ENCODE measurements around the gene ENPEP.
"Not testable (repeated sequence)": the region's sequence is repeated elsewhere in the genome, so short reads cannot be mapped to it uniquely, and the experiment has no call there.

Gene ENPEP

DNA sequence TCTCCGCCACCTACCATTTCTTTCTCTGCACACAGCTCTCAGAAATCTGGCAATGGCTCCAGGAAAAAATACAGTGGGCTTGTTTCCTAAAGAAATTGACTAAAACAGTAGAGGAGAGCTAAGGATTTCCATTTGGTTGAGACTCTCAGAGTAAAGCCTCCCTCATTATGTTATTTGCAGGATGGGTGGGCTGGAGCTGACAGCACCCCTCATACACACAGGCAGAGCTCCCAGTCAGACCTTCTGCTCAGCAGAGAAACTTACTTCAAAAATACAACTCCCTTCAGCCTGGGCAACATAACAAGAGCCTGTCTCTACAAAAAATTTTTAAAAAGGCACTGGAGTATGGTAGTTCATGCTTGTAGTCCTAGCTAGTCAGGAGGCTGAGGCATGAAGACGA, 44.9 kb downstream of the ENPEP start:
- DNase-seq = no peak

DNA sequence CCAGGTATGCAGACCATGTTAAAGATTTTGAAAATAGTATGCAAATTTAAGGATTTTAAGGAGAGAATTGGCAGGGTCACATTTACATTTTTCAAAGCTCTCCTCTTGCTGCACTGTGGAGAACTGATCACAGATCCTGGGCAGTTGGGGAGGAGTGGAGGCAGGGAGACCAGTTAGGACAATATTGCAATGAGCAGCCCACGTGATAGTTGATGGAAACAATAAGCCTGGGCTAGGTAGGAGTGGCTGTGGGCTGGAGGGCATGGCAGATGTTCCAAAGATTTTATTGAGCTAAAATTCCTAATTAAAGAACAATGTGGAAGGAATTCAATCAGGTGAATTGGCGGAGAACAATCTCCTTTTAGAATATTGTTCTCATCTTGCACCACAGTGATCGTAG, 50.6 kb downstream of the ENPEP start:
- DNase-seq = no peak

DNA sequence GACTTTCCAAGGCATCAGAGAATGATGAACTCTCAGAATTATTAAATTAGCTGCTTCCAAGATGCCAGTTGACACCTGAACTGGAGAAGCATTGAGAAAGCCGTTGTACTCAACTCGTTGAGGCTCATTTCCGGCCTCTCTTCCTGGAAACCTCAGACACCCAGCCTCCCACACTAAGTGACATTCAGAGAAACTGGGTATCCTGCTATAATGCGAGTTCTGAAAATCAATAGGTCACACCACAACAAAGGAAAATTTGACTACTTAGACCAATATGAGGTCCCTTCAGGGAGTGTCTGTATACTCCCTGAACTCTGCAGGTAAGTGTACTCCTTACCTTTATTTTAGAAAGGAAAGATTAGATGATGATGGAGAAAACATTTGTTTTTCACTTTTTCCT, 51.2 kb downstream of the ENPEP start:
- no peak for DNase-seq

DNA sequence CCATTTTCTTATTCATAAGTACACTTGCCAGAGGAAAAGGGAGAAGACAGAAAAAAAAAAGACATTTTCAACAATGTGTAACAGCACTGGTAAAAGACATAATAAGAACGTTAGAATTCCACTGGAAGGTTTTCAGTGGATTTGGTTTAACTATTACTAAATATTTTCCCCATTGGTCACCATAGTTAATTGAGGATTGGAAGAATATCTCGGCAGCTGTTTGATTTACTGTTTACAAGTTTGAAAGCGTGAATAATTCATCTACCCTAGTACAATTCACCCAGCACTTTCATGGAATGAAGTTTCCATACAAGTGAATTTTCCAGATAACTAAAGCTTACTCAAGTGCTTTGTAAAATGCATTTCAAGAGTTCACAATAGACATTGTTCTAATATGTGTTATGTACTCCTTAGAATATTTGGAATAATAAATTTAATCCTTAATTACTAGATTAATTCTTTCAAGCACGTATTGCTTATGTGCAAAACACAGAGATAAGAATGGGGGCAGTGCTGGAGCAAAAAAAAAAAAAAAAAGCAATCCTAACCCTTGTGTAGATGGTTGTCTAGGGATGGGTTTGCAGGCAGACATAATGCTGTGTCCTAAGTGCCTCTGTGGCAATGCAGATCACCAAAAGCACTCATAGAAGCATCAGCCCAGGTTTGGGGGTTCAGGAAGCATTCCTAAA, 57.1 kb downstream of the ENPEP start:
- no peak for DNase-seq

DNA sequence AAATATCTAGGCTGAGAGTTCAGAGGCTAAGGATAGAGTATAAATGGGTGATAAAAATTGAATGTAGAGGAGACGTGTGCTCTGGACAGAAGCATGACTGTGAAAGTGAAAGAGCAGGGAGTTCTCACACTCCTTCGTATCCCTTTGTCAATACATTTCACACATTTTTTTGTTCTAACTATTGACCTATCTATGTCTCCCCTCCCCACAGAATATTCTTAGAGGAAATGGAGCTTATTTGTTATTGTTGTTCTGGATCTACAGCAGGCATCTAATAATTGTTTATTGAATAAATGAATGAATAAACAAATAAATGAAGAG, 57.6 kb downstream of the ENPEP start:
- DNase-seq = no peak

DNA sequence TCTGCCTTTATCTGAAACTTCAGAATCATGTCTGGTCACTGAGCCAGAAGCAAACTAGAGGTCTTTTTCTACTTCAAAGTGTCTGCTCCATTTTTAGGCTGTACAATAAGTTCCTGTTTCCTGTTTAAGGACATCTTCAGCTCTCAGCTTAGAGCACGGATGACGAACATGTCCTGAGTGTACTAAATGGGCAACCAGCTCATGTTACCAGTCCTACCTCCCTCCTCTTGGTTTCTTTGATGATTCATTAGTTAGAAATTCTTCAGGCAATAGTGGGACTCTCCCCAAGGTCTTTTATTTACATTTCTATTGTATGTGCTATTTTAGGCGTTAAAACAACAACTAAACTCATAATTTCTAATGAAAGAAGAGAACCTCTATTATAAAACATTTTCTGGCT, 58.0 kb downstream of the ENPEP start:
- DNase-seq = no peak

DNA sequence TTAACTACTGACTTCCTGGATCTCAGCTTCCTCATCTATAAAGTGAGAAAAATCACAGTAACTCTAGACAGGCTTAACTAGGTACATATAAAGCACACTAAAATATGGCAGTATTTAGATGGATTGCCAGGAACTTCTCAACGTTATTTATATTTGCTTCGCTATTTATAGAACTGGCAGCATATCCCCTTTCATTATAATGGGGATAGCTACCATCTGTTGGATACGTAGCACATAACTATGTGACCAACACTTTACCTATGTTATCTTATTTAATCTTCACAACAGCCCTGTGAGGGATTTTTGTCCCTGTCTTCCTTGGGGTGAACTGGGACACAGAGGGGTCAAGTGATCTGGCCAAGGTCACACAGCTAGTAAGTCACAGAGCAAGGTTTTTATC, 64.6 kb downstream of the ENPEP start:
- no peak for DNase-seq

DNA sequence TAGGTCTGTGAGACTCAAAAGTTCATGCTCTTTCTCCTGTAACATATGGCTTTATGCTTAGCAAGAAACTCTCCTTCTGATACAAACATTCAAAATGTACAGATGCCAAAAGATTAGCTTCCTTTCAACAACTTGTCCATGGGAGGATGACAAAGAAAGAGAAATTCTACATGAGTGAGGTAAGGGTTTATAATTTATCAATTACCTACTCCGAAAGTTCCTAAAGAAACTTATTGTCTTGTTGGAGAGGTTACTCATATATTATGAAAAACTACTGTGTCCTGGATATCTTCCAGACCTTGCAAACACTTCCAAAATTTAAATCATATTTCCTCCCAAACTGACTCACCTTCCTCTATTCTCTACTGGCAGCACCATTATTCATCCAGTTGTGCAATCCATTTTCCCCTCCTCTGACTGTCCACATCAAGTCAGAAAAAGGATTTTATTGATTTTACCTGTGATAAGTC, 65.1 kb downstream of the ENPEP start:
- no peak for DNase-seq

DNA sequence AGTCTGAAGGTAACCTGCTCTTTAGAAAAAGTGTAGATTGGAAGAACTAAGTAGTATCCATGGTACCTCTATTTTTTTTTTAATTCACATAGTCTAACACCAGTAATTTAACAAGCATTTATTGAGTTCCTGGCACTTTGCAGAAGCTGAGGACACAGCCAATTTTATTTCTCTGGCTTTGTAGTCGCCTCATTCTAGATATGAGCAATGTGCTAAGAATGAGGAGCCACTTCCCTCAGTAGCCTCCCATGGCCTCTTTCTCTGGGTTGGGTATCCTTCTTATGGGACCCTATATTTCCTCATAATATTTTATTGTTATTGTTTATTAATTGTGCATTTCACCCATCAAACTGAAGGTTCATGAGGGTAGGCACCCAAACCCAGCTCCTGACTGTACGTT, 67.6 kb downstream of the ENPEP start:
- DNase-seq = no peak

DNA sequence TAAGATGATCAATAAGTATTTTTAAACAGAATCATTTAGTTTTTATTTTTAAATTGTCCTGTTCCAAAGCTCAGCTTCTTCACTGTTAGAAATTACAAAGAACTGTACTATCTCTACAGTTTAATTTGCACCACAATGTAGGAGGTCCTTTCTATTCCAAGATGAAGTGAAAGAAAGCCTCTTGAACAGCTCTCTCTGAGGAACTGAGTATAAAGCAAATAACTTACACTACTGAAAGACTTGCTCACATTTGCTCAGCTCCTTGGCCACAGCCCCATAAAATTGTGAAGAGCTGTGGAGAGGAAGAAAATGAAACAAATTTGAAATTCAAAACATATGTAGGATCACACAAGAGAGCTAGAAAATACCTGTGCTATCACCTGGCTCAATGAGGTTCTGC, 68.6 kb downstream of the ENPEP start:
- no peak for DNase-seq

DNA sequence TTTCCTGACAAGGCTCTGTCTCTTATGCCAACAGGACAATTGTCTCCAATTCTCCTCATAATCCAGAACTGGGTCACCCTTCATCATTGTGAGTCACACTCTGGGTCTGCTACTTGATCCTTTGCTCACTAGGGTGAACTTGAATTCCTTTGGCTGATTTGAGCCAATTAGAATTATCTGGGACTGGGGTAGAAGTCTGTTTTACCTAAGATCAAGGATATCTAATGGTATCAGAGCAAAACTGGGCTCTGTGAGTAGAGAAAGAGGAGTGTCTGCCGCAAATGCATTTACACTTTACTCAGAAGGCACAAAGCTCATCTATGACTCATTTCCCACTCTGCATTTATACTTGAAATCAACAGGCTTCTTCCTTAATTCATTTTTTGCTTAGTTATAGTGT, 74.3 kb downstream of the ENPEP start:
- DNase-seq = no peak

DNA sequence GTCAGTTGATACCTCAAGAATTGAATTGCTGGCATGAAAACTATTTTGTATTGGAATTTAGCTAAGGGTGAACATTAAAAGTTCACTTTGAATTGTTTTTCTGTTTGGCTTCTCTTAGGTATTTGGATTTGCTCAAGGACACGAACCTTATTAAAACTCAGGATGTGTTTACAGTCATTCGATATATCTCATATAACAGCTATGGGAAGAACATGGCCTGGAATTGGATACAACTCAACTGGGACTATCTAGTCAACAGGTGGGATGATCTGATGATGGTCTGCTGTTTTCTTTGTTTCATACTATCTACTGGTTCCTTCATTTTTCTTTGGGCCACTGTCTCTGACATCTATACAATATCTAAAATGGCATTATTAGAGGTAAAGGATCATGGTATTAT, 77.2 kb downstream of the ENPEP start:
- no peak for DNase-seq

DNA sequence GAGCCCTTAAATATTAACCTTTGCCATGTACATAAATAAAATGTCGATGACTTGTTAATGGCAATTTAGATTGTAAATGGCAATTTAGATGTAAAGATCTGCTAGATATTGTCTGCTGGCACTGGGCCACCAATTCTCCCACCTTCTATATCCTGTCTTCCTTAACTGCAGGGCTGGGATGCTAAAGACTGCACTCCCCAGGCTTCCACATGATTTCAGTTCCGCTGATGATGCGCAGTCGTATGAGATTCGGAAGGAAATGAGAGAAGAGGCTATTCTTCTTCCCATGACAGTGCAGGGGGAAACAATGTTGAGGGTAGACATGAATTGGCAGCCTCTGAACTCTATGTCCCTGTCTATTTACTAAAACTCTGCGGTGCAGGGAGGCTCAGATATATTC, 91.3 kb downstream of the ENPEP start:
- no peak for DNase-seq

DNA sequence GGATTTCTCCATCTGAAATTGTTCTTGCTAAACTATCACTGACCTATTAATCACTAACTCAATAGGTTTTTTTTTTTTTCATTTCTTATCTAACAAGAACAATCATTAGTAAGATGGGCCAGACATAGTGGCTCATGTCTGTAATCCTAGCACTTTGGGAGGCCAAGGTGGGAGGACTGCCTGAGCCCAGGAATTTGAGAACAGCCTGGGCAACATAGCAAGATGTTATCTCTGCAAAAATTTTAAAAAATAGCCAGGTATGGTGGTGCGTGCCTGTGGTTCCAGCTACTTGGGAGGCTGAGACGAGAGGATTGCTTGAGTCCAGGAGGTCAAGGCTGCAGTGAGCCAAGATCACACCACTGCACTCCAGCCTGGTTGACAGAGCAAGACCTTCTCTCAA, 100.7 kb downstream of the ENPEP start:
- DNase-seq = not testable (repeated sequence)

DNA sequence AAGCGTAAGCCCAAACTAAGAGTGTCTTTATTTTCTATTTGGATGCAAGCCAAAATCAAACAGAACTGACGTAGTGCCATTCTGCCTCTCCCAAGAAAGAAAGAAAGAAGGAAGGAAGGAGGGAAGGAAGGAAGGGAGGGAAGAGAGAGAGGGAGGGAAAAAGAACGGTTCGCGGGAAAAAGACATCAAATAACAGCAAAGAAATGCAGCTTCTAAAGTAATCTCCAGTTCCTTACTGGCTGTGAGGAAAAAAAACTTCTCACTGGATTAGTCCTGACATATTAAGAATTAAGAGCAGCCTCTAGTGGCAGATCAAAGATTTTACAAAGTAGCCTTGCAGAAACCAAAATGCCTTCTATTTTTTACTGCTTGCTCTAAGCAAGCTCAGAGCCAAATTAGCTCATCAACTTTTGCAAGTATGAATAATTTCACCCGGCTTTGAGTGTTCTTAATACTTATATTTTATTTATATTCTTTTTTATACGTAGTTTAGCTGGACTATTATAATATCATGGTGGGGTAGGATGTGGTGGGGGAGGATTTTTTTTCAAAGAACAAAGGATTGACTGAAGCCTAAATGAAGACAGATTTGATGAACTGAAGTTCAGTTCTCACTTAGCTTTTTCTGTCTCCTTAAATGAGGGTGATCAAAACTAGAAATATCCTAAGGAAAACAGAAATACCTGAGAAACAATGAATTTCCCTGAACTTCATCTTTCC, 110.3 kb downstream of the ENPEP start:
- no peak for DNase-seq

DNA sequence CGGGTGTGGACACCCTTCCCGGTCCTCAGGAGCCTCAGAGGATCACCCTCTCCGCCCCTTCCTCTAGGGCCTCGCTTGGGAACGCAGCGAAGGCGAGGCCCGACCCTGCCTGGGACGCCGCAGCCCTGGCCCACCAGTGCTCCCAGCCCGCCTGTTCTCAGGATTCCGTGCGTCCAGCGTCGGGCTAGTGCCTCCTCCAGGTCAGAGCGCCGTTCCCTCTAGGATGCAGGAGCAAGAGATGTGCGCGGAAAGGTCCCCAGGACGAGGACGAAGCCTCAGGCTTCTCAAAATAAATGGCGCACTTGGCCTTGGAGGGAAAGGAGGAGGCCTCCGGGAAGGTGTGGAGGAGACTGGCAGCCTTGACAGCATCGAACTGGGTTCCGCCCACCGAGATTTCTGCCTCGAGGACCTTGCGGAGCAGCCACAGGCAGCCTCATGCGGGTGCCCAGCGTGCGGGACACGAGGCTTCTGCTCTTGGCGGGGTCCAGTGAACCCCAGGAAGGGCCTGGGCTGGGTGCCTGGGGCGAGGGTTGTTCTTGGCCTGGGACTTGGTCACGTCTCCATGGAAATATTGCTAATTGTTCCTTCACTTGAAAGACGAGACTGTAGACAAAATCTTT, 111.8 kb downstream of the ENPEP start:
- no peak for DNase-seq

DNA sequence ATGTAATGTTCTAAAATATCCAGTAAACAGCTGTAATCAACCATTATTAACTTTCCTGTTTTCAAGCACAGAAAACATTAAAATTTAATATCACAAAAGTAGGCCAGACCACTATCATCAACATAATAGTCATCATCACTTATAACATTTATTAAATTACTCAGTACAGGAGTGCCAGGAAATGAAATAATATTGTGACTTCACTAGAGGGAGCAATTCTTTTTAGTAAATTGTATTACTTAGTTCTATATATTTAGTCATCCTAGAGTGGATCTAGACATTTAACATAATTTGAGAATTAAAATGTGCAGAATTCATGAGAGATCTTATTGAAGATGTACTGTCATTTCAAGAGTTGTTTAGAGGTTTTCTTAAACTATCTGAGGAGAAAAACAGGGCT, 113.3 kb downstream of the ENPEP start:
- DNase-seq = no peak

DNA sequence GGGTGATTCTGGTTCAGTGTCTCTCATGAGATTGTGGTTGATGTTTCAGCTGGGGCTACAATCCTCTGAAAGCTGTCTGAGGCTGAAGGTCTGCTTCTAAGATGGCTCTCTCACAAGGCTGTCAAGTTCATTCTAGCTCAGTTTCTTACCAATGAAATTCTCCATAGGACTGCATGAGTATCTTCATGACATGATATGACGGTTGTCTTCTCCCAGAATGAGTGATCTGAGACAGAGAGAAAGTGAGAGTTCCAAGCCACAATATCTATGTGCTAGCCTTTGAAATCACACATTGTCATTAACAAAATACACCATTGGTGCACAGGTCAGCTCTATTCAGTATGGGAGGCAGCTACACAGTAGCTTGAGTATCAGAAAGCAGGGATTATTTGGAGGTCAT, 119.6 kb downstream of the ENPEP start:
- no peak for DNase-seq

DNA sequence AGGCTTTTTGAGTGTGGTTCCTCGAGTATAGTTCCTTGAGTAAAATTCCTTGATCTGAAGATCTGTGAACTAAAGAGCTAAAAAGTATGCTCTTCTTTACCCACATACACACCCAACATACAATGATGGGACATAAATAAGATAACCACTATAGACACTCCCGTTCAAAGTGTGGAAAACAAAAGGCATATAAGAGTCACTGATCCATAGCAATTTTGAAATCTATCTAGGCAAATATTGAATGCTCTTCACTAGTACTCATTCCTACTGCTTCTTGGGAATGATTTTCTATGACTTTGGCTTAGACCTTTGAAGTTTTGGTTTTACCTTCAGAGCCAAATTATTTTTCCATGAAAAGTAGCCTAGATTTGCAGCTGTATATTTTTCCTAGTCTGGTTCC, 120.5 kb downstream of the ENPEP start:
- no peak for DNase-seq

DNA sequence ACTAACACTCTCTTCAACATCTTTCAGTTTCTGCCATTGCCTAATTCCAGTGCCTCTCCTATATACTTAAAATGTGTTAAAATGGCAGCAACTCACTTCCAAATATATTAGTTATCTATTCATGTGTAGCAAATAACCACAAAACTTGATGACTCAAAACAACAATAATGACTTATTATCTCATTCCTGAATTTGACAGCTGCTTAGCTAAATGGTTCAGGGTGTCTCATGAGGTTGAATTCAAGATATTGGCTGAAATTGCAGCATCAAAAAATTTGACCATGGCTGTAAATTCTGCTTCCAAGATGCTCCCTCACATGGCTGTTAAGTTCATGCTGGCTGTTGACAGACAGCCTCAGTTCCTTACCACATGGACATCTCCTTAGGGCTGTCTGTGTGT, 121.6 kb downstream of the ENPEP start:
- DNase-seq = no peak

DNA sequence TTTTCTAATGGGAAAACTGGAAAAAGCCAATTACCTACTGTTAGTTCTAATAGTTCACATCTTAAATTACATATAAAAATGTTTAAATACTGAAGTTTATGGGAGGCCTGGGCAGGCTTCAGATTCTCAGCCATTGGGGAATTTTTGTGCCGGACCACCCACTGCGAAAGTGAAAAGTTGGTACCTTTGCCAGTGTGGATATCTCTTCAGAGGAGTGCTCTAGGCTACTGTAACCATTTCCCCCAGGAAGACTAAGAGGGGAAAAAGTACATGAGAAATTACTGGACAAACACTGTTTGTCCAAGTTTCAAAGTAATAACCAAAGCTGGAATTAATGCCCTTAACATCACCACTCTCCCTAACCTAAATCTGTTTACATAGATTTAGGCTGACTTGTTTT, 126.1 kb downstream of the ENPEP start:
- no peak for DNase-seq

DNA sequence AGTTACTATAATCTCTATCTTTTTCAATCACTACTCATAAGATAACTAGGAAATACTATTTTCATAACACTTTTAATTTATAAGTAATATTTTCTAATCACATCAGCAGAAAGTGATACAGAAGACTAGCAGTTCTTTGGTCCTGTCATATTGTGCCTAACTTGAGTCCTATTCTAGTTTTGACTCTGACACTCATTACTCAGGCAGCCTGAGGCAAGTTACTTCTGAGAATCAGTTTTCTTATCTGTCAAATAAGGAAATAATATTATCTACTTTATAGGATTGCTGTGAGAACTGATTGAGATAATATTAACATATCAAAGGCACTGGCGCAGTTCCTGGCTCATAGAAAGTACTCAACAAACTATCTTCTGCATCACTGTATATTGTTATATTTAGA, 129.1 kb downstream of the ENPEP start:
- DNase-seq = no peak

DNA sequence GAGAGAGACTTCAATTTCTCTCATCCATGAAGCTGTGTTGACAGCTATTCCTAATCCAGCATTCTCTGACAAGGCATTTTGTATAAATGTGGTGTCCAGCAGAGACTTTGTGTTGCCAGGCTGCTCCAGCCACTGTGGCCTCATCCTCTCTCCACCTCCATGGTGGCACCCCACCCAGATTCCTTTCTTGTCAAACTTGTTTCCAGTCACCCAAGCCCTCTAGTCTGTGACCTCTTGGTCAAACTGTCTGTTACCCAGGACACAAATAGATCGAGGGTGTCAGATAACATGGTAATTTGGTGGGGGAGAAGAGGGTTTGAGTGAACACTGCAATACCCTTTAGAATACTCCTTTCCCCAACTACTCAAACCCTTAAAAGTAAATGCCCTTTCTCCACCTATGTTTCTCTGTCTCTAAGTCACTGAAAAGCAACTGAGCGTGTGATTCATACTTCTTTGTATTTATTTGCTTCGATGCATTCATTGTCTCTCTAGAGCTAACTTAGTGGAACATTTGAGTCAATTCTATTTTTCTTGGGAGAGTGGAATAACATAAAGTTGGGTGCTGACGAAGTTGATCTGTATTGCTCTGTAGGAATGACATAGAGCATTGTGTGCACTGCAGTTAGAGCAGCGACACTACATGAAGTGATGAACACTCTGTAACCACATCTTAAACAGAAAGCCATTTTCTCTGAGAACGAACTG, 133.2 kb downstream of the ENPEP start:
- DNase-seq = no peak

DNA sequence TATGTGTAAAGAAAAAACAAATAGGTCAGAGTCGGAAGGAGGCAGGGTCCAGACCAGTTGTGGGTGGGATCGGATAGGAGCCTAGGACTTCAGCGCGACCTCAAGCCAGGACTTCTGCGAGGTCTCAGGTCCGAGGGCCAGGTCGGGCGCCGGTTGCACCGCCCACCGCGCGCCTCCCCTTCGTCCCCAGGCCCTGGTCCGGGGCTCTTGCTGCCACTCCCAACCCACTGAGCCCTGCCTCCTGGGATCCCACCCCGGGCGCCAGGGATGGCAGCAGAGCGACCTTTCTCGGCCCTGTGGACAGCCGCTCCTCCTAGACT, 134.6 kb downstream of the ENPEP start:
- no peak for DNase-seq

Data from CD4-positive, alpha-beta T cell treated with Interleukin-12 subunit alpha and Interleukin-12 subunit beta, for 1 hour (primary cell).